Stimulated activated naive CD8-positive, alpha-beta T cell treated with anti-CD3 and anti-CD28 coated beads, Interleukin-15, amount 100 ng/mL, for 72 hours (primary cell): Measurements from ENCODE around the gene CAMK1G.
A peak's percentile ranks its signal among the peaks of the same experiment; 100 is the strongest.

ENCODE experiments used
- ATAC-seq: fragments of 150-1000 bp; cut with Tn5 transposase; 2 replicates; pipeline ENCODE4 v1.10.0; 2021; ENCODE audit warnings: mild to moderate bottlenecking, moderate library complexity
- DNase-seq, 2 donors: peaks; one replicate each; pipeline ENCODE4 v3.0.0; 2021 to 2022
- H3K27ac Mint-ChIP-seq, 2 donors: one replicate each; pipeline ENCODE4 v1.8.0; 2022; ENCODE audit warnings: mild to moderate bottlenecking in 2 of 2, mixed read lengths in 2 of 2, moderate library complexity in 2 of 2
- H3K27me3 Mint-ChIP-seq: one replicate; pipeline ENCODE4 v1.8.0; 2022; ENCODE audit warnings: mixed read lengths
- H3K4me1 Mint-ChIP-seq: one replicate; pipeline ENCODE4 v1.8.0; 2022; ENCODE audit warnings: mild to moderate bottlenecking, mixed read lengths
- H3K4me3 Mint-ChIP-seq, 2 donors: one replicate each; pipeline ENCODE4 v1.8.0; 2022; ENCODE audit warnings: mild to moderate bottlenecking in 2 of 2, mixed read lengths in 2 of 2, moderate library complexity in 1 of 2
- H3K9me3 Mint-ChIP-seq, 2 donors: one replicate each; pipeline ENCODE4 v1.8.0; 2022; ENCODE audit warnings: mixed read lengths in 2 of 2

The CAMK1G gene

GRCh38 chr1:209650454-209650853 is 66.9 kb downstream of the CAMK1G start:
- Mint-ChIP-seq H3K27ac (no peak overlapping the region), H3K27me3 (peaks cover 7% of the 10 kb centered on the region), H3K4me3 (no peak overlapping the region), H3K4me1 (peaks cover 62% of the 10 kb centered on the region), H3K9me3 (no peaks in the 10 kb centered on the region)
- no peak for DNase-seq
- ATAC-seq, result no peak

GRCh38 chr1:209651138-209651587 is 67.6 kb downstream of the CAMK1G start:
- Mint-ChIP-seq H3K4me3 (no peak overlapping the region), H3K9me3 (no peaks in the 10 kb centered on the region), H3K27ac (peak overlapping the region; percentile 54 to 75), H3K4me1 (peaks cover 62% of the 10 kb centered on the region), H3K27me3 (peaks cover 7% of the 10 kb centered on the region)
- peak; percentile 90 for ATAC-seq
- DNase-seq, result peak; percentile 45 to 67

- Mint-ChIP-seq H3K4me3 (no peak within 1 kb of the TSS), H3K27me3 (peaks cover 13% of the 10 kb centered on the region), H3K9me3 (no peaks in the 10 kb centered on the region), H3K27ac (peak within 1 kb of the TSS; percentile 54 to 77), H3K4me1 (peaks cover 62% of the 10 kb centered on the region)
- peak; percentile 13 for ATAC-seq
- DNase-seq, result no peak
Measured at GRCh38 chr1:209652121-209652735, 68.7 kb downstream of the CAMK1G start, which contains the start of gene LAMB3. TSS of gene LAMB3 (minus strand) at chr1:209652425. CDS start at chr1:209650944, 1,481 bp downstream.

GRCh38 chr1:209652873-209653401 is 69.4 kb downstream of the CAMK1G start:
- Mint-ChIP-seq H3K9me3 (no peaks in the 10 kb centered on the region), H3K27ac (no peak overlapping the region), H3K27me3 (peaks cover 20% of the 10 kb centered on the region), H3K4me1 (peaks cover 62% of the 10 kb centered on the region), H3K4me3 (no peak overlapping the region)
- ATAC-seq (peak; percentile 54), DNase-seq (peak; percentile 29 to 61)

- ATAC-seq, result no peak
- H3K27me3 Mint-ChIP-seq, result peaks cover 26% of the 10 kb centered on the region
- H3K27ac Mint-ChIP-seq, result peak overlapping the region; percentile 69 to 77
- no peak overlapping the region for H3K4me3 Mint-ChIP-seq
- H3K9me3 Mint-ChIP-seq, result no peaks in the 10 kb centered on the region
- DNase-seq, result no peak
- H3K4me1 Mint-ChIP-seq, result peaks cover 61% of the 10 kb centered on the region
Measured at GRCh38 chr1:209653915-209654351, 70.4 kb downstream of the CAMK1G start.

- H3K27me3 Mint-ChIP-seq, result peaks cover 30% of the 10 kb centered on the region
- H3K9me3 Mint-ChIP-seq, result no peaks in the 10 kb centered on the region
- H3K27ac Mint-ChIP-seq, result no peak overlapping the region
- no peak overlapping the region for H3K4me3 Mint-ChIP-seq
- no peak for DNase-seq
- H3K4me1 Mint-ChIP-seq, result peaks cover 56% of the 10 kb centered on the region
- ATAC-seq, result no peak
Measured at GRCh38 chr1:209655411-209656231, 72.1 kb downstream of the CAMK1G start.

- H3K4me1 Mint-ChIP-seq, result peaks cover 42% of the 10 kb centered on the region
- H3K27ac Mint-ChIP-seq, result no peak overlapping the region
- no peak overlapping the region for H3K4me3 Mint-ChIP-seq
- ATAC-seq, result no peak
- no peaks in the 10 kb centered on the region for H3K9me3 Mint-ChIP-seq
- DNase-seq, result no peak
- H3K27me3 Mint-ChIP-seq, result peaks cover 30% of the 10 kb centered on the region
Measured at GRCh38 chr1:209657140-209657879, 73.8 kb downstream of the CAMK1G start.

- ATAC-seq (no peak), DNase-seq (no peak)
- Mint-ChIP-seq H3K4me3 (no peak overlapping the region), H3K9me3 (no peaks in the 10 kb centered on the region), H3K27ac (no peak overlapping the region), H3K27me3 (peaks cover 30% of the 10 kb centered on the region), H3K4me1 (peaks cover 36% of the 10 kb centered on the region)
Measured at GRCh38 chr1:209657918-209658317, 74.4 kb downstream of the CAMK1G start.

- peak overlapping the region in 1 of 2 donors; percentile 70 for H3K27ac Mint-ChIP-seq
- peaks cover 24% of the 10 kb centered on the region for H3K27me3 Mint-ChIP-seq
- no peaks in the 10 kb centered on the region for H3K9me3 Mint-ChIP-seq
- H3K4me1 Mint-ChIP-seq, result peaks cover 16% of the 10 kb centered on the region
- peak; percentile 90 for ATAC-seq
- H3K4me3 Mint-ChIP-seq, result peak overlapping the region in 1 of 2 donors; percentile 60
- DNase-seq, result no peak
Measured at GRCh38 chr1:209659909-209660308, 76.4 kb downstream of the CAMK1G start.

GRCh38 chr1:209661071-209661470 is 77.6 kb downstream of the CAMK1G start:
- DNase-seq, result no peak
- no peak for ATAC-seq
- Mint-ChIP-seq H3K27me3 (peaks cover 23% of the 10 kb centered on the region), H3K9me3 (no peaks in the 10 kb centered on the region), H3K4me1 (peaks cover 15% of the 10 kb centered on the region), H3K4me3 (no peak overlapping the region), H3K27ac (no peak overlapping the region)

GRCh38 chr1:209662879-209663327 is 79.4 kb downstream of the CAMK1G start:
- DNase-seq, result no peak
- Mint-ChIP-seq H3K4me3 (no peak overlapping the region), H3K27ac (no peak overlapping the region), H3K27me3 (peaks cover 10% of the 10 kb centered on the region), H3K4me1 (peaks cover 15% of the 10 kb centered on the region), H3K9me3 (no peaks in the 10 kb centered on the region)
- ATAC-seq, result no peak
